WTC11 (cell line): Measurements from ENCODE around the gene CRY2. TPM values are rescaled to one million over a fixed set of nuclear protein-coding genes. Genes with fewer than 3 reads are reported as not detected.
A peak's percentile ranks its signal among the peaks of the same experiment; 100 is the strongest.

Experiments
- ATAC-seq: fragments of 200-7000 bp; cut with Tn5 transposase; 2 replicates; pipeline ENCODE4 v1.10.0; 2021; ENCODE audit warnings: mild to moderate bottlenecking, moderate library complexity
- CTCF ChIA-PET: fragments of 300-600 bp; sonication (Branson Sonifier 250); formaldehyde crosslinking; loops from one replicate; lab custom pipeline; 2021; ENCODE audit warnings: antibody characterized with exemption; lab: Charles Lee
- POLR2A ChIA-PET: fragments of 350-600 bp; sonication (Branson Sonifier 250); formaldehyde crosslinking; loops from one replicate; lab custom pipeline; 2021; ENCODE audit warnings: antibody characterized with exemption; lab: Charles Lee
- DNase-seq: peaks from one replicate; pipeline ENCODE4 v3.0.0; 2021; ENCODE audit warnings: low spot score
- H3K27ac Mint-ChIP-seq: 2 replicates; pipeline ENCODE4 v1.8.0; 2021; ENCODE audit warnings: mixed read lengths
- H3K27me3 Mint-ChIP-seq: 2 replicates; pipeline ENCODE4 v1.8.0; 2021; ENCODE audit warnings: low read depth, mild to moderate bottlenecking, moderate library complexity, mixed read lengths
- H3K36me3 Mint-ChIP-seq: 2 replicates; pipeline ENCODE4 v1.8.0; 2021; ENCODE audit warnings: mixed read lengths
- H3K4me1 Mint-ChIP-seq: 2 replicates; pipeline ENCODE4 v1.8.0; 2022; ENCODE audit warnings: mixed read lengths
- H3K4me3 Mint-ChIP-seq: 2 replicates; pipeline ENCODE4 v1.8.0; 2021; ENCODE audit warnings: mild to moderate bottlenecking, moderate library complexity, mixed read lengths
- H3K9me3 Mint-ChIP-seq: 2 replicates; pipeline ENCODE4 v1.8.0; 2021; ENCODE audit warnings: mixed read lengths
- IRF2 ChIP-seq: sonication (generic); formaldehyde crosslinking; IDR thresholded peaks from 2 replicates; pipeline ENCODE4 v1.8.0; 2022; ENCODE audit warnings: low read depth, missing genetic modification reagents, borderline replicate concordance
- KAT7 ChIP-seq: sonication (generic); formaldehyde crosslinking; IDR thresholded peaks from 2 replicates; pipeline ENCODE4 v1.8.1; 2023; ENCODE audit warnings: missing genetic modification reagents, mild to moderate bottlenecking, borderline replicate concordance
- NFATC4 ChIP-seq: fragments of 250-450 bp; sonication (Bioruptor Pico); IDR thresholded peaks from 2 replicates; pipeline ENCODE4 v1.9.0; 2021; ENCODE audit warnings: mild to moderate bottlenecking
- NFE2L1 ChIP-seq: sonication (generic); formaldehyde crosslinking; IDR thresholded peaks from 2 replicates; pipeline ENCODE4 v1.8.1; 2023; ENCODE audit warnings: missing genetic modification reagents
- TEAD4 ChIP-seq: sonication (generic); formaldehyde crosslinking; IDR thresholded peaks from 2 replicates; pipeline ENCODE4 v1.8.0; 2022; ENCODE audit warnings: mild to moderate bottlenecking, missing genetic modification reagents
- ZNF416 ChIP-seq: fragments of 250-450 bp; sonication (Bioruptor Pico); IDR thresholded peaks from 2 replicates; pipeline ENCODE4 v1.9.0; 2021; ENCODE audit warnings: mild to moderate bottlenecking, inconsistent platforms
- total RNA-seq: library from RNA; stranded (reverse); gene quantifications from 3 replicates; pipeline ENCODE4 v1.2.3, GENCODE V29; 2021
- TF ChIP-seq, protein P1 (sequence below): sonication (generic); formaldehyde crosslinking; IDR thresholded peaks from 2 replicates; pipeline ENCODE4 v1.8.1; 2023; ENCODE audit warnings: mild to moderate bottlenecking, missing genetic modification reagents, moderate library complexity
- TF ChIP-seq, protein P2 (sequence below): sonication (generic); formaldehyde crosslinking; IDR thresholded peaks from 2 replicates; pipeline ENCODE4 v1.8.1; 2022; ENCODE audit warnings: low read depth, mild to moderate bottlenecking, moderate library complexity, missing genetic modification reagents, borderline replicate concordance
- TF ChIP-seq, protein P3 (sequence below): sonication (generic); formaldehyde crosslinking; IDR thresholded peaks from 2 replicates; pipeline ENCODE4 v1.8.0; 2022; ENCODE audit warnings: missing genetic modification reagents
- TF ChIP-seq, protein P4 (sequence below): fragments of 250-450 bp; sonication (Bioruptor Pico); conservative IDR thresholded peaks from 2 replicates; pipeline ENCODE4 v1.9.0; 2021; ENCODE audit warnings: mild to moderate bottlenecking
- TF ChIP-seq, protein P5 (sequence below): sonication (generic); formaldehyde crosslinking; IDR thresholded peaks from 2 replicates; pipeline ENCODE4 v1.8.1; 2023; ENCODE audit warnings: mild to moderate bottlenecking, missing genetic modification reagents
- TF ChIP-seq, protein P6 (sequence below): sonication (generic); formaldehyde crosslinking; IDR thresholded peaks from 2 replicates; pipeline ENCODE4 v1.8.1; 2022; ENCODE audit warnings: mild to moderate bottlenecking, missing genetic modification reagents, moderate library complexity, borderline replicate concordance

Gene CRY2
- total RNA-seq, 1 experiment from 2014 or later: 18.3 TPM

DNA sequence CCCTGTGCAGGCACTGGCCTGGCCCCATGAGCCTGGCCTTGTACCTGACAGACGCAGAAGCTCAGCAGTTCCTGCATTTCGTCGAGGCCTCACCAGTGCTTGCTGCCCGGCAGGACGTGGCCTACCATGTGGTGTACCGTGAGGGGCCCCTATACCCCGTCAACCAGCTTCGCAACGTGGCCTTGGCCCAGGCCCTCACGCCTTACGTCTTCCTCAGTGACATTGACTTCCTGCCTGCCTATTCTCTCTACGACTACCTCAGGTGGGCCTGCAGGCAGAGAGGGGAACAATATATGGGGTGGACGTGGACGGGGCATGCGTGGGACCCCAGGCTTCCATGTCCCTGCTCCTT lies 80.0 kb downstream of the CRY2 start:
- H3K36me3 Mint-ChIP-seq: peaks cover 32% of the 10 kb centered on the region
- POLR2A ChIA-PET: no interaction called here
- no peak for ATAC-seq

DNA sequence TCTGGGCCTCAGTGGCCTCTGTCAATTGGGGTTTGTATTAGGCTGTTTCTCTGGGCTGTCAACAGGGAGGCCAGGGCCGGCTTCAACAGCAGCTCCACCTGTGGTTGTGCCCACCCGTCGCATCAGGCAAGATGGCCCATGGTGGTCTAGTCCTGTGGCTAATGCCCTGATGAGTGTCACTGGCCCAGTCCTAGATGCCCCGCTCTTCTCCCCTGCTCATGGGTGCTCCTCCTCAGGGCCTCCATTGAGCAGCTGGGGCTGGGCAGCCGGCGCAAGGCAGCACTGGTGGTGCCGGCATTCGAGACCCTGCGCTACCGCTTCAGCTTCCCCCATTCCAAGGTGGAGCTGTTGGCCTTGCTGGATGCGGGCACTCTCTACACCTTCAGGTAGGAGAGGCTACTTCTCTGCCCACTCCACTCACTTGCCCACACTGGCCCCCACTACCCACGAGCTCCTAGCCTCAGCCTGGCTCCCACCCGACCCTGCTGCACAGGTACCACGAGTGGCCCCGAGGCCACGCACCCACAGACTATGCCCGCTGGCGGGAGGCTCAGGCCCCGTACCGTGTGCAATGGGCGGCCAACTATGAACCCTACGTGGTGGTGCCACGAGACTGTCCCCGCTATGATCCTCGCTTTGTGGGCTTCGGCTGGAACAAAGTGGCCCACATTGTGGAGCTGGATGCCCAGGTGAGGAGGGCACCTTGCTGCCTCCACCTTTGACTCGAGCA lies 80.6 kb downstream of the CRY2 start:
- DNase-seq (no peak), ATAC-seq (no peak)
- ChIA-PET POLR2A (no interaction called here), CTCF (interaction anchor here (0.8 to 1.0 kb wide), 2 partner anchors 37 to 79 kb away, joined by 4 to 6 read pairs; no protein-coding TSS in a partner anchor)
- H3K4me1 Mint-ChIP-seq: peaks cover 8% of the 10 kb centered on the region
- H3K27me3 Mint-ChIP-seq: no peaks in the 10 kb centered on the region
- TF ChIP-seq IRF2 (no peak), TEAD4 (no peak), NFE2L1 (CRISPR knock-in tag) (no peak)
- TF ChIP-seq, protein P1, sequence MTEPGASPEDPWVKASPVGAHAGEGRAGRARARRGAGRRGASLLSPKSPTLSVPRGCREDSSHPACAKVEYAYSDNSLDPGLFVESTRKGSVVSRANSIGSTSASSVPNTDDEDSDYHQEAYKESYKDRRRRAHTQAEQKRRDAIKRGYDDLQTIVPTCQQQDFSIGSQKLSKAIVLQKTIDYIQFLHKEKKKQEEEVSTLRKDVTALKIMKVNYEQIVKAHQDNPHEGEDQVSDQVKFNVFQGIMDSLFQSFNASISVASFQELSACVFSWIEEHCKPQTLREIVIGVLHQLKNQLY (CRISPR knock-in tag): no peak
- TF ChIP-seq, protein P2, sequence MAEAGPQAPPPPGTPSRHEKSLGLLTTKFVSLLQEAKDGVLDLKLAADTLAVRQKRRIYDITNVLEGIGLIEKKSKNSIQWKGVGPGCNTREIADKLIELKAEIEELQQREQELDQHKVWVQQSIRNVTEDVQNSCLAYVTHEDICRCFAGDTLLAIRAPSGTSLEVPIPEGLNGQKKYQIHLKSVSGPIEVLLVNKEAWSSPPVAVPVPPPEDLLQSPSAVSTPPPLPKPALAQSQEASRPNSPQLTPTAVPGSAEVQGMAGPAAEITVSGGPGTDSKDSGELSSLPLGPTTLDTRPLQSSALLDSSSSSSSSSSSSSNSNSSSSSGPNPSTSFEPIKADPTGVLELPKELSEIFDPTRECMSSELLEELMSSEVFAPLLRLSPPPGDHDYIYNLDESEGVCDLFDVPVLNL (CRISPR knock-in tag): no peak
- TF ChIP-seq, protein P3, sequence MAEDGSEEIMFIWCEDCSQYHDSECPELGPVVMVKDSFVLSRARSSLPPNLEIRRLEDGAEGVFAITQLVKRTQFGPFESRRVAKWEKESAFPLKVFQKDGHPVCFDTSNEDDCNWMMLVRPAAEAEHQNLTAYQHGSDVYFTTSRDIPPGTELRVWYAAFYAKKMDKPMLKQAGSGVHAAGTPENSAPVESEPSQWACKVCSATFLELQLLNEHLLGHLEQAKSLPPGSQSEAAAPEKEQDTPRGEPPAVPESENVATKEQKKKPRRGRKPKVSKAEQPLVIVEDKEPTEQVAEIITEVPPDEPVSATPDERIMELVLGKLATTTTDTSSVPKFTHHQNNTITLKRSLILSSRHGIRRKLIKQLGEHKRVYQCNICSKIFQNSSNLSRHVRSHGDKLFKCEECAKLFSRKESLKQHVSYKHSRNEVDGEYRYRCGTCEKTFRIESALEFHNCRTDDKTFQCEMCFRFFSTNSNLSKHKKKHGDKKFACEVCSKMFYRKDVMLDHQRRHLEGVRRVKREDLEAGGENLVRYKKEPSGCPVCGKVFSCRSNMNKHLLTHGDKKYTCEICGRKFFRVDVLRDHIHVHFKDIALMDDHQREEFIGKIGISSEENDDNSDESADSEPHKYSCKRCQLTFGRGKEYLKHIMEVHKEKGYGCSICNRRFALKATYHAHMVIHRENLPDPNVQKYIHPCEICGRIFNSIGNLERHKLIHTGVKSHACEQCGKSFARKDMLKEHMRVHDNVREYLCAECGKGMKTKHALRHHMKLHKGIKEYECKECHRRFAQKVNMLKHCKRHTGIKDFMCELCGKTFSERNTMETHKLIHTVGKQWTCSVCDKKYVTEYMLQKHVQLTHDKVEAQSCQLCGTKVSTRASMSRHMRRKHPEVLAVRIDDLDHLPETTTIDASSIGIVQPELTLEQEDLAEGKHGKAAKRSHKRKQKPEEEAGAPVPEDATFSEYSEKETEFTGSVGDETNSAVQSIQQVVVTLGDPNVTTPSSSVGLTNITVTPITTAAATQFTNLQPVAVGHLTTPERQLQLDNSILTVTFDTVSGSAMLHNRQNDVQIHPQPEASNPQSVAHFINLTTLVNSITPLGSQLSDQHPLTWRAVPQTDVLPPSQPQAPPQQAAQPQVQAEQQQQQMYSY (CRISPR knock-in tag): no peak
- TF ChIP-seq, protein P4, sequence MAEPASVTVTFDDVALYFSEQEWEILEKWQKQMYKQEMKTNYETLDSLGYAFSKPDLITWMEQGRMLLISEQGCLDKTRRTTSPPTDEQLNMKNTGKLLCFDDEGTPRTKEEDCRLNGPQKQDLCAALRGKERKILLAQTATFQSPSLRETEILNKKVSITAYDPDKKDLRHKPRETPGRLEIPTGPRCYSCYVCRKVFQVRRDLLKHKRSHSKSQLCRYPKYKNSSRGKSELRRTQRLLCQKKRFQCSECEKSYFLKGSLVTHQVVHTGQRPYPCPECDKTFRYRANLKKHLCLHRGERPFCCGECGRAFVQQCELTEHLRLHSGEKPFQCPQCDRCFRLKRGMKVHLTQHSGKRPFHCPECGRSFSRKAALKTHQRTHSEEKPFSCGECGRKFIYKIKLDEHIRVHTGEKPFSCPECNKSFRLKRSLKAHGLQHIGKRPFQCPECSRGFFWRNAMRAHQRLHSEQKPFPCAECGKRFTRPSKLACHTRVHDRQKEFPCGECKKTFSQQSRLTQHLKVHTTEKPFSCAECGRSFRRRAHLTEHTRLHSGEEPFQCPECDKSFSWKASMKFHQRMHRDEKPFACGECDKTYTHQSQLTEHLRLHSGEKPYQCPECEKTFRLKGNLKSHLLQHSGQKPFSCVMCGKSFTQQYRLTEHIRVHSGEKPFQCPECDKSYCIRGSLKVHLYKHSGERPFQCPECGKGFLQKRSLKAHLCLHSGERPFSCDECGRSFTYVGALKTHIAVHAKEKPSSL (CRISPR knock-in tag): no peak
- TF ChIP-seq, protein P5, sequence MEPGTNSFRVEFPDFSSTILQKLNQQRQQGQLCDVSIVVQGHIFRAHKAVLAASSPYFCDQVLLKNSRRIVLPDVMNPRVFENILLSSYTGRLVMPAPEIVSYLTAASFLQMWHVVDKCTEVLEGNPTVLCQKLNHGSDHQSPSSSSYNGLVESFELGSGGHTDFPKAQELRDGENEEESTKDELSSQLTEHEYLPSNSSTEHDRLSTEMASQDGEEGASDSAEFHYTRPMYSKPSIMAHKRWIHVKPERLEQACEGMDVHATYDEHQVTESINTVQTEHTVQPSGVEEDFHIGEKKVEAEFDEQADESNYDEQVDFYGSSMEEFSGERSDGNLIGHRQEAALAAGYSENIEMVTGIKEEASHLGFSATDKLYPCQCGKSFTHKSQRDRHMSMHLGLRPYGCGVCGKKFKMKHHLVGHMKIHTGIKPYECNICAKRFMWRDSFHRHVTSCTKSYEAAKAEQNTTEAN: no peak
- H3K4me3 Mint-ChIP-seq: no peak overlapping the region
- H3K36me3 Mint-ChIP-seq: peaks cover 33% of the 10 kb centered on the region
- no peaks in the 10 kb centered on the region for H3K9me3 Mint-ChIP-seq
- peak overlapping the region; percentile 32; the same call in 1 of the 2 replicates for H3K27ac Mint-ChIP-seq

More for the DNA sequence above, 80.0 kb downstream of the CRY2 start:
- Mint-ChIP-seq H3K4me3 (no peak overlapping the region), H3K27me3 (no peaks in the 10 kb centered on the region), H3K9me3 (no peaks in the 10 kb centered on the region), H3K4me1 (peaks cover 8% of the 10 kb centered on the region), H3K27ac (peak overlapping the region; percentile 32; the same call in 1 of the 2 replicates)
- no peak for DNase-seq
- CTCF ChIA-PET: interaction anchor here (1.0 kb wide), 1 partner anchor 38 kb away, joined by 4 read pairs; no protein-coding TSS in a partner anchor
- TF ChIP-seq ZNF416 (CRISPR knock-in tag): 0 out of 2 replicates have a peak, but pooled peaks have one; percentile 21
- no peak for TF ChIP-seq KAT7 (CRISPR knock-in tag)
- no peak for TF ChIP-seq NFATC4 (CRISPR knock-in tag)
- TF ChIP-seq, protein P6, sequence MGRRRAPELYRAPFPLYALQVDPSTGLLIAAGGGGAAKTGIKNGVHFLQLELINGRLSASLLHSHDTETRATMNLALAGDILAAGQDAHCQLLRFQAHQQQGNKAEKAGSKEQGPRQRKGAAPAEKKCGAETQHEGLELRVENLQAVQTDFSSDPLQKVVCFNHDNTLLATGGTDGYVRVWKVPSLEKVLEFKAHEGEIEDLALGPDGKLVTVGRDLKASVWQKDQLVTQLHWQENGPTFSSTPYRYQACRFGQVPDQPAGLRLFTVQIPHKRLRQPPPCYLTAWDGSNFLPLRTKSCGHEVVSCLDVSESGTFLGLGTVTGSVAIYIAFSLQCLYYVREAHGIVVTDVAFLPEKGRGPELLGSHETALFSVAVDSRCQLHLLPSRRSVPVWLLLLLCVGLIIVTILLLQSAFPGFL: no peak
